Fibroblast of pulmonary artery (primary cell): ENCODE results near the gene FEM1A.

Source experiments
- DNase-seq: peaks from one replicate; pipeline ENCODE4 v3.0.0-alpha.2; 2010; ENCODE audit warnings: low read depth
- H3K4me3 ChIP-seq: replicated peaks from 2 replicates; pipeline ENCODE4 v1.5.1; 2011; ENCODE audit warnings: low read depth, mild to moderate bottlenecking, control low read depth, low read length, moderate library complexity
- TF ChIP-seq, protein P1 (sequence below): IDR thresholded peaks from 2 replicates; pipeline ENCODE4 v1.5.1; 2011; ENCODE audit warnings: mild to moderate bottlenecking, control low read depth, low read length, inconsistent platforms; ENCODE audit errors: missing control alignments

FEM1A gene

DNA sequence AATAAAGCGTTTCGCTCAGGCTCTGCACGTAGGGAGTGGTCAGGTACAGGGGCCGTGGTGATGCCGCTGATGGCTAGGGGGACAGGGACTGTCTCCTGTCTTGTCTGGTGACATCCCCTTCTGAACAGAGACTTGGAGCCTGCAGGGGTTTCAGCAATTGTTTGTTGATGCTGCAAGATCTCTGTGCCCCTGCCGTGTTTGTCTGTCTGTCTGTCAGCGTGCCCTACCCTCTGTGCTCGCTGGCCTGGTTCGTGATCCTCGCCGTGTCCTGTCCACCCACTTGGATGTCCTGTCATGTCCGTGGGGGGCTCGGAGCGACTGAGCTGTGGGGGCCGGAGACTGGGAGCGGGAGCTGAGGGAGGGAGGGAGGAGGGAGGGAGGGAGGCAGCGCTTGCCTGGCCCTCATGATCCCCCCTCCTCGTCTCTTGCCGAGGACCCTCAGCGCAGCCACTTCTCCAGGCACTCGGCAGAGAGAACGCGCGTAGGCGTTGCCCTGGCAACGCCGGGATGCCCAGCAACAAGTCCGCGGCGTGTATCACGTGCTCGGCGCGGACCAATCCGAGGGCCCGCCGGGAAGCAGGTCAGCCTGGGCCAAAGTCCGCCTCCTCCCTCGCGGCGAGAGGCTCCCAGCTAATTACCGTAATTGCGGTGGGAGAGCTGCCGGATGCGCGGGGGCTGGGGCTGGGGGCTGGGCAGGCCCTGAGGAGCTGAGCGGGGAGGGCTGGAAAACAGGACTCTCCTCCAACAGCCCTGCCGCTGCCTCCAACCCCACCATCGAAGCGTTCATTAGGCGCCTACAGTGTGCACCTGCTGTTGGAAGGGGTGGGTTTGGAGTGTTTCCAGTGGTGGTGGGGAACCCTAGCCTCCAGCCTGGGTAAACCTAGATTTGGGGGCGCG, 31.9 kb upstream of the FEM1A start:
- peak overlapping the region; percentile 32 for H3K4me3 ChIP-seq
- TF ChIP-seq, protein P1, sequence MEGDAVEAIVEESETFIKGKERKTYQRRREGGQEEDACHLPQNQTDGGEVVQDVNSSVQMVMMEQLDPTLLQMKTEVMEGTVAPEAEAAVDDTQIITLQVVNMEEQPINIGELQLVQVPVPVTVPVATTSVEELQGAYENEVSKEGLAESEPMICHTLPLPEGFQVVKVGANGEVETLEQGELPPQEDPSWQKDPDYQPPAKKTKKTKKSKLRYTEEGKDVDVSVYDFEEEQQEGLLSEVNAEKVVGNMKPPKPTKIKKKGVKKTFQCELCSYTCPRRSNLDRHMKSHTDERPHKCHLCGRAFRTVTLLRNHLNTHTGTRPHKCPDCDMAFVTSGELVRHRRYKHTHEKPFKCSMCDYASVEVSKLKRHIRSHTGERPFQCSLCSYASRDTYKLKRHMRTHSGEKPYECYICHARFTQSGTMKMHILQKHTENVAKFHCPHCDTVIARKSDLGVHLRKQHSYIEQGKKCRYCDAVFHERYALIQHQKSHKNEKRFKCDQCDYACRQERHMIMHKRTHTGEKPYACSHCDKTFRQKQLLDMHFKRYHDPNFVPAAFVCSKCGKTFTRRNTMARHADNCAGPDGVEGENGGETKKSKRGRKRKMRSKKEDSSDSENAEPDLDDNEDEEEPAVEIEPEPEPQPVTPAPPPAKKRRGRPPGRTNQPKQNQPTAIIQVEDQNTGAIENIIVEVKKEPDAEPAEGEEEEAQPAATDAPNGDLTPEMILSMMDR: no peak
- peak; percentile 85 for DNase-seq

DNA sequence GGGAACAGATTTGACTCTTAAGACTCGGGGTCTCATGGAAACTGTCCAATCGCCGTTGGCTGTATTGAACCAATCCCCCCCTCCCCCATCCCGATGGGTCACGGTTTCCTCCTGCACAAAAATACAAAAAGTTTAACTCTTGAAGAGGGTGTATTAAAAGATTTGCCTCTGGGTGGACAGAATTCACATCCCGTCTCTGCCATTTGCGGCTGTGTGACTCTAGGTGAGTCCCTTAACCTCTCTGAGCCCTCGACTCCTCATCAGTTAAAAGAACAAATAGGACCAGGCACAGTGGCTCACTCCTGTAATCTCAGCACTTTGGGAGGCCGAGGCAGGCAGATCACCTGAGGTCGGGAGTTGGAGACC, 31.3 kb upstream of the FEM1A start:
- no peak for DNase-seq
- TF ChIP-seq, protein P1: no peak
- H3K4me3 ChIP-seq: no peak overlapping the region

DNA sequence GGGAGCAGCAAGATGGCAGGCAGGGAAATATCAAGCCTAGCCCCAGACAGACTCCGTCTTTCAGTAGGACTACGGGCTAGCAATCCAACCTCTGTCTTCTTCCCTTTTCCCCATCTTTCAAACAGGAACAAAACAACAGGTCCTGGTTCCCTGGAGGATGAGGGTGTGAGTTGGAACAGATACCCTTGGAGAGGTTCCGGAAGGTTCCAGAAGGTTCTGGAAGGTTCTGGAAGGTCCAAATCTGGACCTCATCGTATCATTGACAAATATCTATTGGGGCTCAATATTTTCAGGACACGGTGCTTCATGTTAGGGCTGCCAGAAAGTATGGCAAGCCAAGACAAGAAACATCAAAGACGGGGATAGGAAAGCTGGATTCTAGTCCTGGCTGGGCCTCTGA, 28.5 kb upstream of the FEM1A start:
- no peak overlapping the region for H3K4me3 ChIP-seq
- TF ChIP-seq, protein P1: no peak
- no peak for DNase-seq

DNA sequence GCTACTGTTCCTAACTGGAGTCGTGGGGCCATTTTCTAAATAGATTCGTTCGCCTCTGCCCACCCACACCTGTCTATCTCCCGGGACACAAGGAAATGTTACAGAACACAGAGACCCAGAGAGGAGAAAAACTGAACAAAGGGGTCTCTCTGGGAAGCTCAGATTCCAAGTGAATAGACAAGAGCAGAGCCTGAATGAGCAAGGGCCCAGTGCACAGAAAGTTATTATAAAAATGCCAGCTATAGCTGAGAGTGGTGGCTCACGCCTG, 27.2 kb upstream of the FEM1A start:
- no peak for DNase-seq
- TF ChIP-seq, protein P1: no peak
- no peak overlapping the region for H3K4me3 ChIP-seq

DNA sequence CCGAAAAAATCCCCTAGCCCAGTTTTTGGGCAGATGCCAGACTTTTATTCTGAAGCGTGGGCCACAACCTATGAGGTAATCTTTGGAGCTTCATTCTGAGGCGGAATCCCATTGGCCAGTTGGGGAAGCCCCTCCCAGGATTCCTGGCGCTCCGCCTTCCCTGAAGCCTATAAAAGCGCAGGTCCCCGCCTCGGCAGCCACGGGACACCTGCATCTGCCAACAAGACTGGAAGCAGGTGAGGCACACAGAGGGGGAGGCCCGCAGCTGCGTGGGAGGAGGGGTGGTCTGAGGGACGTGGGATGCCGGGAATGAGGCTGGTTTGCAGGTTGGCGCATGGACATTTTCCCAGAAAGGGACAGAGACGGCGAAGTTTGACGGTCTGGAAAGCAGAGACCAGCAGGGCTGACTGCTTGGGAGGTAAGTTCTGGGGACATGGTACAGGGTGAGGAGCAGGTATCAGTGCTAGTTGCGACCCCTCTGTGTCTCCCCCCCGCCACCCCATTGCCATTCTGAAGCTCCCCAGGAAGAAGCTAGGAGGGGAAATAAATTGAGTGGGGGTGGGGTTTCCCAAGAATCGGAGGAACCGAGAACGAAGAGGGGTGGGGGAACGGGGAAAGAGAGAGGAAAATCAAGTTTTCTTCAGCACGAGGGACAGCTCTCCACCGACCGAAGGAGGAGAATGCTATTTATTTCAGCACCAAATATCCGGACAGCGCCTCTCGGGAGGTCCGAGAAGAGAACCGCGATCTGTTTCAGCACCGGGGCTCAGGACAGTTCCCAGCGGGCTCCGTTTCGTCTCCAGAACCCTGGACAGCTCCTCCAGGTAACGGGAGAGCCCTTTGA, 22.4 kb upstream of the FEM1A start:
- DNase-seq: peak; percentile 92
- TF ChIP-seq, protein P1: no peak
- no peak overlapping the region for H3K4me3 ChIP-seq

DNA sequence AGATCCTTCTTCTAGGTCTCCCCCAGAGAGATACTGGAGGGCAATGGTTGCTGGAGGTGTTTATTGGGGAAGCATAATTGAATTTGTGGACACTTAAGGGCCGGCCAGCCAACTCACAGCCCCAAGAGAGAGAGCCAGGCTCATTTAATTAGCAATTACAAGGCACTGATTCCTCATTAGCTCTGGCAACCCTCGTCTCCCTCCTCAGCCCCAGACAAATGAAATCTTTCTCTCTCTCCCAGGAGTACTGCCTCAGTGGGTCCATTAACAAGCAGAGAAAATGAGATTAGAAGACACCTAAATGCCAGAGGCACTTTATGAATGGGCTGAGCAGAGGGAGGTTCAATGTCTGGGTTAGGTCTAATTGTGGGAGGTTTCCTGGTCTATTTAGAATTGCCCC, 19.0 kb upstream of the FEM1A start:
- no peak overlapping the region for H3K4me3 ChIP-seq
- no peak for DNase-seq
- TF ChIP-seq, protein P1: no peak
